Measurements from ENCODE around the gene ARHGEF17.

DNA sequence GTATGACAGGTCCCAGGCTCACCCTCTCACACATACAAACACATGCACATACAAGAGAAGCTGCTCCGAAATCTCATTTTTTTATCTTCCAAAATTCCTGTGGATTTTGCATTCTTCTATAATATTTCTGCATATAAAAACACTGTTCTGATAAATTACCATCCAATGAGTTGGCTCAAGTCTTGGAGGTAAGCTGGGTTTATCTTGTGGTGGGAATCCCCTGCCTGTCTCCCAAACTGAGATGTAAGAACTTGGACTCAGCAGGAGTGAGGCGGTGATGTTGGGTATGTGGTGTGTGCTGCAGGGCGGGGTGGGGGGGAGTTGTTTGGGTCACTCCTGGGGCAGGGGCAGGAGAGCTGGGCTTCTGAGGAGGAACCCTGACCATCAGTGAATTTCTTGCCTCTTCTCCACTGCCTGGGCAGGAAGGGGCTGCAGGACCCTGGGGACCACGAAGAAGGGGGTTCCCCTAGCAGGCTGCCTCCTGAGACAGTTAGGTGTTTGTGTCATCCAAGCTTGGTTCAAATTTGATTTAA lies 42.7 kb upstream of the ARHGEF17 start:
- TF ChIP-seq EZH2 (IDR thresholded peaks at IDR 0.05; ENCODE audit: insufficient read depth, poor library complexity, severe bottlenecking) (no peak), EZH2phosphoT487 (IDR thresholded peaks at IDR 0.05; ENCODE audit: insufficient read depth, low read depth) (no peak)

Measured in GM23248 (cell line).